Activated B cell treated with CpG ODN at 0.5 μM for 24 hours (primary cell): ENCODE data around the gene AMELY. TPM values are rescaled to one million over a fixed set of nuclear protein-coding genes. Genes with fewer than 3 reads are reported as not detected.

Experiments
- ATAC-seq: fragments of 200-7000 bp; cut with Tn5 transposase; one replicate; pipeline ENCODE4 v1.10.0; 2021; ENCODE audit warnings: low read depth, mild to moderate bottlenecking, moderate library complexity
- CTCF ChIA-PET: fragments of 350-600 bp; sonication (Branson Sonifier 250); formaldehyde crosslinking; loops from one replicate; lab custom pipeline; 2021; ENCODE audit warnings: antibody characterized with exemption; lab: Charles Lee
- POLR2A ChIA-PET: fragments of 350-600 bp; sonication (Branson Sonifier 250); formaldehyde crosslinking; loops from one replicate; lab custom pipeline; 2021; ENCODE audit warnings: antibody characterized with exemption; lab: Charles Lee
- DNase-seq: peaks from one replicate; pipeline ENCODE4 v3.0.0; 2022
- H3K27ac Mint-ChIP-seq: one replicate; pipeline ENCODE4 v1.8.0; 2020; ENCODE audit warnings: mixed read lengths
- H3K27me3 Mint-ChIP-seq: one replicate; pipeline ENCODE4 v1.8.0; 2021; ENCODE audit warnings: mixed read lengths
- H3K36me3 Mint-ChIP-seq: one replicate; pipeline ENCODE4 v1.8.0; 2021; ENCODE audit warnings: low read depth, mixed read lengths
- H3K4me1 Mint-ChIP-seq: one replicate; pipeline ENCODE4 v1.8.0; 2021; ENCODE audit warnings: mixed read lengths
- H3K4me3 Mint-ChIP-seq: one replicate; pipeline ENCODE4 v1.8.0; 2020; ENCODE audit warnings: mild to moderate bottlenecking, mixed read lengths
- H3K9me3 Mint-ChIP-seq: one replicate; pipeline ENCODE4 v1.8.0; 2020; ENCODE audit warnings: mixed read lengths
- intact Hi-C: fragments of 100-400 bp; cut with micrococcal nuclease; formaldehyde crosslinking; loops from one replicate; pipeline ENCODE4 v1.15.1; 2024
- total RNA-seq: library from RNA; stranded (reverse); gene quantifications from 2 replicates; pipeline ENCODE4 v1.2.3, GENCODE V29; 2022
- TF ChIP-seq, protein P1 (sequence below): fragments of 200-600 bp; IDR thresholded peaks from one replicate; pipeline ENCODE4 v1.8.0; 2022; ENCODE audit warnings: antibody characterized with exemption, mild to moderate bottlenecking

Gene AMELY
- total RNA-seq, 1 donor from 2014 or later, result not detected

- H3K9me3 Mint-ChIP-seq, result no peaks in the 10 kb centered on the region
- H3K4me3 Mint-ChIP-seq, result no peak overlapping the region
- no peaks in the 10 kb centered on the region for H3K36me3 Mint-ChIP-seq
- intact Hi-C loops, result no loop called here
- no peaks in the 10 kb centered on the region for H3K27me3 Mint-ChIP-seq
- ChIA-PET CTCF (no interaction called here), POLR2A (no interaction called here)
- TF ChIP-seq, protein P1, sequence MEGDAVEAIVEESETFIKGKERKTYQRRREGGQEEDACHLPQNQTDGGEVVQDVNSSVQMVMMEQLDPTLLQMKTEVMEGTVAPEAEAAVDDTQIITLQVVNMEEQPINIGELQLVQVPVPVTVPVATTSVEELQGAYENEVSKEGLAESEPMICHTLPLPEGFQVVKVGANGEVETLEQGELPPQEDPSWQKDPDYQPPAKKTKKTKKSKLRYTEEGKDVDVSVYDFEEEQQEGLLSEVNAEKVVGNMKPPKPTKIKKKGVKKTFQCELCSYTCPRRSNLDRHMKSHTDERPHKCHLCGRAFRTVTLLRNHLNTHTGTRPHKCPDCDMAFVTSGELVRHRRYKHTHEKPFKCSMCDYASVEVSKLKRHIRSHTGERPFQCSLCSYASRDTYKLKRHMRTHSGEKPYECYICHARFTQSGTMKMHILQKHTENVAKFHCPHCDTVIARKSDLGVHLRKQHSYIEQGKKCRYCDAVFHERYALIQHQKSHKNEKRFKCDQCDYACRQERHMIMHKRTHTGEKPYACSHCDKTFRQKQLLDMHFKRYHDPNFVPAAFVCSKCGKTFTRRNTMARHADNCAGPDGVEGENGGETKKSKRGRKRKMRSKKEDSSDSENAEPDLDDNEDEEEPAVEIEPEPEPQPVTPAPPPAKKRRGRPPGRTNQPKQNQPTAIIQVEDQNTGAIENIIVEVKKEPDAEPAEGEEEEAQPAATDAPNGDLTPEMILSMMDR, result no peak
- H3K4me1 Mint-ChIP-seq, result no peaks in the 10 kb centered on the region
- no peak overlapping the region for H3K27ac Mint-ChIP-seq
- DNase-seq (no peak), ATAC-seq (no peak)
These were observed 20.3 kb upstream of the AMELY start for GRCh38 chrY:6931779-6932396.

DNA sequence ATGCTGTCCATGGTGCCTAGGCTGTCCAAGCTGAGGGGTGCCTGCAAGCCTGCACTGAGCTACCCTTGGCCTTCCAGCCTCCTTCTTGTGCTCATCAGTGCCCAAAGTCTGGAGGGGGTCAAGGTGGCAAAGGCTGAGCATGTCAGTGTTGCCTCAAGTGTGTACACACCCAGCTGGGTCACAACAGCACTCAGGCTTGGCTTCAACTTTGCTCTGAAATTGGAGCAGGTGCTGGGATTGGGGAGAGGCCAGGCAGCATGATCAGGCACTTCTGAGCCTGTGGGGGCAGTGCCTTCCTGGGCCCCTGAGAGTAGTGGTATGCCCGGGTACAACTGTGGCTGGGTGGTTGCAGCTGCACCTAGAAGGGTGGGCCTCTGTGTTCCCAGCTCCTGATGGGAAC, 17.7 kb upstream of the AMELY start:
- H3K36me3 Mint-ChIP-seq, result no peaks in the 10 kb centered on the region
- no peak overlapping the region for H3K27ac Mint-ChIP-seq
- intact Hi-C loops, result no loop called here
- POLR2A ChIA-PET, result no interaction called here
- TF ChIP-seq, protein P1, result no peak
- H3K4me3 Mint-ChIP-seq, result no peak overlapping the region
- H3K27me3 Mint-ChIP-seq, result no peaks in the 10 kb centered on the region
- ATAC-seq (no peak), DNase-seq (no peak)
- CTCF ChIA-PET, result no interaction called here
- no peaks in the 10 kb centered on the region for H3K9me3 Mint-ChIP-seq
- no peaks in the 10 kb centered on the region for H3K4me1 Mint-ChIP-seq

DNA sequence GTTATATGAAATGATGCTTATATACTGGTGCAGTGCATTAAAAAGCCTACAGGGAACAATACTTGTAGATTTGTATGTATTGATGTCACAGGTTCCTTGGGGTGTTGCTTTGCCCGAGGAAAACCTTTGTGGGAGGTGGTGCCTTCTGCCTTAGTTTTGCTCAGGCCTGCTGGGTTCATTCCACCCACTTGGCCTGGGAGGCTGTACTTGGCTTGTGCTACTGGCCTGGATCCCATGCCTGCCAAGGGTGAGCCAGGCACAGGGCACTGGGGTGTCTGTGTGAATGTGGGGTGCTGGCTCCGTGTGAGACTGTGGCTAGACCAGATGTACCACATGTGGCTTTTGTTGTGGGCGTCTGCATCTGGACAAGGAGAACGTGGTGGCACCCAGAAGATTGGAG, 16.7 kb upstream of the AMELY start:
- intact Hi-C loops, result no loop called here
- Mint-ChIP-seq H3K36me3 (no peaks in the 10 kb centered on the region), H3K27ac (no peak overlapping the region), H3K9me3 (no peaks in the 10 kb centered on the region), H3K27me3 (no peaks in the 10 kb centered on the region), H3K4me3 (no peak overlapping the region), H3K4me1 (no peaks in the 10 kb centered on the region)
- DNase-seq (no peak), ATAC-seq (no peak)
- CTCF ChIA-PET, result no interaction called here
- TF ChIP-seq, protein P1, result no peak
- POLR2A ChIA-PET, result no interaction called here

DNA sequence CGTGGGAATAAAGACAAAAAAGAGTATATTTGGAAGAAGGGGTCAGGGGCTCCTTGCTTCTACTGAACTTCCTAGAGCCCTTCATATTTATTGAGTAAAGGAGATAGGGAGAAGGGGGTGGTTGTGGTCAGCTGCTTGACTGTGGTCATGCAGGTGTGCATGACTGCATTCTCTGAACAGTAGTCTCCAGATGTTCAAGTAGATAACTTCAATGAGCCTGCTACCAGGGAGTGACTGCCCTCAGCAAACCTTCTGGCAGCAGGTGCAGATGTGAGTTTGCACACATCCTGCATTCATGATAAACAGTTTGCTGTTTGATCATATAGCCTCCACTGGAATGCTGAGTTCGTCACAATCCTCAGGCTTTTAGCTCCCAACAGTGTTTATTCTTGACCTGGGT, 9.5 kb upstream of the AMELY start:
- CTCF ChIA-PET, result no interaction called here
- Mint-ChIP-seq H3K27ac (no peak overlapping the region), H3K27me3 (no peaks in the 10 kb centered on the region), H3K4me1 (no peaks in the 10 kb centered on the region), H3K4me3 (no peak overlapping the region), H3K9me3 (peaks cover 3% of the 10 kb centered on the region), H3K36me3 (no peaks in the 10 kb centered on the region)
- no peak for DNase-seq
- POLR2A ChIA-PET, result no interaction called here
- intact Hi-C loops, result no loop called here
- TF ChIP-seq, protein P1, result no peak
- ATAC-seq, result no peak

DNA sequence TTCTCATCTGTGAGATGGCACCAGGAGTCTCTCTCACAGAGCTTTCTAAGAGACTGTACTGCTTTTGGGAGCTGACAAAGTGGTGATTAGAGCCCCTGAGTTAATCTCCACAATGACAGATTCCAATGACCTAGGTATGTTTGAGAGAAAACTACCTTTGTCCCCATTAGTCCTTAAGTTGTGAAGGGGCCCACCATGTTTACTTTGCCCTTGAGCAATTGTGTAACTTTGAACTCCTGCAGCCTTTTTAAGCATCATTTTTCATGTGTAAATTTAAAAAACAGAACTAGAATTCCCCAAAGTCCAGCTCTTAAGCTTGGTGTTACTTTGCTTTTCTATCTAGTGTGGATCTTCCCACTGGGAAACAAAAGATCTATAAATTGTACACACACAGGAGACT, 1.8 kb upstream of the AMELY start:
- Mint-ChIP-seq H3K27ac (no peak overlapping the region), H3K36me3 (no peaks in the 10 kb centered on the region), H3K9me3 (no peaks in the 10 kb centered on the region), H3K4me3 (no peak overlapping the region), H3K27me3 (peaks cover 16% of the 10 kb centered on the region), H3K4me1 (peaks cover 10% of the 10 kb centered on the region)
- ChIA-PET POLR2A (no interaction called here), CTCF (no interaction called here)
- ATAC-seq (no peak), DNase-seq (no peak)
- intact Hi-C loops, result no loop called here
- TF ChIP-seq, protein P1, result no peak
